Tibial nerve (tissue), 4 donors: Measurements from ENCODE around the gene STAM. TPM values are rescaled to one million over a fixed set of nuclear protein-coding genes. Genes with fewer than 3 reads are reported as not detected.

Experiments used
- DNase-seq, 2 donors: peaks; one replicate each; pipeline ENCODE4 v3.0.0-alpha.2; 2019; ENCODE audit warnings: low spot score in 2 of 2
- H3K27ac ChIP-seq, 4 donors: fragments of 200-600 bp; sonication (generic) in 3 of 4; one replicate each; pipeline ENCODE4 v1.5.1; 2017 to 2019; ENCODE audit warnings: mild to moderate bottlenecking in 1 of 4
- H3K27me3 ChIP-seq, 2 donors: fragments of 200-600 bp; sonication (generic) in 1 of 2; one replicate each; pipeline versions ENCODE4 v1.5.1 to v1.6.0; 2017 to 2019
- H3K36me3 ChIP-seq, 3 donors: fragments of 200-600 bp; sonication (generic); one replicate each; pipeline ENCODE4 v1.5.1; 2018 to 2019
- H3K4me1 ChIP-seq, 4 donors: fragments of 200-600 bp; sonication (generic) in 3 of 4; one replicate each; pipeline ENCODE4 v1.5.1; 2017 to 2019
- H3K4me3 ChIP-seq, 4 donors: fragments of 200-600 bp; sonication (generic) in 3 of 4; one replicate each; pipeline ENCODE4 v1.5.1; 2017 to 2019; ENCODE audit warnings: mild to moderate bottlenecking in 1 of 4, moderate library complexity in 1 of 4
- H3K9me3 ChIP-seq, 4 donors: fragments of 200-600 bp; sonication (generic) in 3 of 4; one replicate each; pipeline ENCODE4 v1.5.1; 2017 to 2019
- EP300 ChIP-seq, 2 donors: sonication (generic); formaldehyde crosslinking; IDR thresholded peaks; one replicate each; pipeline ENCODE4 v1.6.1; 2017; ENCODE audit warnings: antibody characterized with exemption in 2 of 2, mild to moderate bottlenecking in 1 of 2
- POLR2A ChIP-seq, 2 donors: fragments of 450-650 bp; IDR thresholded peaks; one replicate each; pipeline ENCODE4 v1.6.1; 2017; ENCODE audit warnings: antibody characterized with exemption in 2 of 2, mild to moderate bottlenecking in 2 of 2, moderate library complexity in 2 of 2
- WGBS, 2 donors: methylation state at CpG; one replicate each; pipeline ENCODE4 v1.1.5; 2018; 5-methylcytosine and 5-hydroxymethylcytosine counted together
- total RNA-seq, 4 donors: library from RNA; depleted of rRNA; stranded (reverse); fragments of >200 nt; gene quantifications; one replicate each; pipeline ENCODE4 v1.1.0, GENCODE V29; 2016
- TF ChIP-seq, protein P1 (sequence below), 5 experiments: fragments of 200-600 bp in 3 of 5; fragments of 450-650 bp in 2 of 5; sonication (generic) in 3 of 5; IDR thresholded peaks; one replicate each; pipeline ENCODE4 v1.5.1; 2016 to 2019; ENCODE audit warnings: antibody characterized with exemption in 5 of 5, mild to moderate bottlenecking in 3 of 5, moderate library complexity in 2 of 5

The STAM gene
- 10 to 100 TPM; 17.3 to 28.2 (median 25.1) TPM for total RNA-seq

DNA sequence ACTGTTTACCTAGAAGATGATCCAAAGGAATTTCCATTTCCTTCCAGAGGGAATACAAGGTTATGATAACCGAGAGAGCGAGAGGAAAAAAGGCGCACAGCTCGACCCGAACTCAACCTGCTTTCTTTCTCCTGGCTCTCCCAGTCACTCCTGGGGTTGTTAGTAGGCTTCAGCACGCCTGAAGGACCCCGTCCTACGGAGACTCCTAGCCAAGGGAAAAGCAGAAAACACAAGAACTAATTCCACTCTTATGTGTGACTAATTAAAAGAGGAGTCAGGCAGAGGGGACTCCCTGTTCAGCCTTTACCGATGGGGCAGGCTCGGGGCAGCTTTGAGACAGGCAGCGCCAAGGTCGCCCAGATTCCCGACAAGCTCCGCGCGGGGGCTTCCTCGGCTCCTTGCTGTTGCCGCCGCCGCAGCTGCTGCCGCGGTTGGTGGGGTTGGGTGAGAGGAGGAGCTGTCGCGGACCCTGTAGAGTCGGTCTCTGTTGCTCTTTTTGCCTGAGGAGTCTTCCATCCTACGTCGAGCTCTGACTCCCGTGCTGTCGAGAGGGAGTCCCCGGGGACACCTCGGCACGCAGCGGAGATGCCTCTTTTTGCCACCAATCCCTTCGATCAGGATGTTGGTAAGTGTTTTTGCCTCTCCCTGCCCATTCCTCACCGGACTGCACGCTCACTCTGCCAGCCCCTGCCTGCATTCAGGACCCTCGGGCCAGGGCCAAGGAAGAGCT is at the start of gene STAM:
Gene STAM (plus strand): TSS at position 397 of the 730 bp plus-strand sequence. CDS start 189 bp downstream, at position 586.
- Histone ChIP-seq H3K36me3 (peaks cover 0 to 12% (median 0%) of the 10 kb centered on the region in 3 donors), H3K9me3 (peaks cover 0 to 5% (median 0%) of the 10 kb centered on the region in 4 donors), H3K27ac (peak within 1 kb of the TSS; percentile 92 to 98 (median 96)), H3K4me3 (peak within 1 kb of the TSS; percentile 78 to 83 (median 80)), H3K27me3 (no peaks in the 10 kb centered on the region), H3K4me1 (peaks cover 0 to 52% (median 25%) of the 10 kb centered on the region in 4 donors)
- TF ChIP-seq, protein P1, sequence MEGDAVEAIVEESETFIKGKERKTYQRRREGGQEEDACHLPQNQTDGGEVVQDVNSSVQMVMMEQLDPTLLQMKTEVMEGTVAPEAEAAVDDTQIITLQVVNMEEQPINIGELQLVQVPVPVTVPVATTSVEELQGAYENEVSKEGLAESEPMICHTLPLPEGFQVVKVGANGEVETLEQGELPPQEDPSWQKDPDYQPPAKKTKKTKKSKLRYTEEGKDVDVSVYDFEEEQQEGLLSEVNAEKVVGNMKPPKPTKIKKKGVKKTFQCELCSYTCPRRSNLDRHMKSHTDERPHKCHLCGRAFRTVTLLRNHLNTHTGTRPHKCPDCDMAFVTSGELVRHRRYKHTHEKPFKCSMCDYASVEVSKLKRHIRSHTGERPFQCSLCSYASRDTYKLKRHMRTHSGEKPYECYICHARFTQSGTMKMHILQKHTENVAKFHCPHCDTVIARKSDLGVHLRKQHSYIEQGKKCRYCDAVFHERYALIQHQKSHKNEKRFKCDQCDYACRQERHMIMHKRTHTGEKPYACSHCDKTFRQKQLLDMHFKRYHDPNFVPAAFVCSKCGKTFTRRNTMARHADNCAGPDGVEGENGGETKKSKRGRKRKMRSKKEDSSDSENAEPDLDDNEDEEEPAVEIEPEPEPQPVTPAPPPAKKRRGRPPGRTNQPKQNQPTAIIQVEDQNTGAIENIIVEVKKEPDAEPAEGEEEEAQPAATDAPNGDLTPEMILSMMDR (IDR thresholded peaks at IDR 0.05), result peak in 1 of 5 experiments; percentile 41
- TF ChIP-seq POLR2A (IDR thresholded peaks at IDR 0.05) (peak in 1 of 2 donors; percentile 60), EP300 (IDR thresholded peaks at IDR 0.05) (peak in 1 of 2 donors; percentile 92)
- peak; percentile 73 to 85 for DNase-seq
- WGBS, 2 donors, result 0 to 1% methylated on average over 19 to 37 of the region's 37 CpGs

GRCh38 chr10:17597386-17597785 is 46.6 kb upstream of the STAM start:
- no peaks in the 10 kb centered on the region for H3K9me3 ChIP-seq
- no peak overlapping the region for H3K4me3 ChIP-seq
- H3K4me1 ChIP-seq, result no peaks in the 10 kb centered on the region
- H3K27me3 ChIP-seq, result no peaks in the 10 kb centered on the region
- peaks cover 0 to 4% (median 0%) of the 10 kb centered on the region in 3 donors for H3K36me3 ChIP-seq
- no peak for DNase-seq
- TF ChIP-seq POLR2A (IDR thresholded peaks at IDR 0.05) (no peak), EP300 (IDR thresholded peaks at IDR 0.05) (no peak)
- TF ChIP-seq, protein P1 (IDR thresholded peaks at IDR 0.05), result no peak
- 87 to 91% methylated on average over 3 of the region's 3 CpGs for WGBS, 2 donors
- H3K27ac ChIP-seq, result no peak overlapping the region

DNA sequence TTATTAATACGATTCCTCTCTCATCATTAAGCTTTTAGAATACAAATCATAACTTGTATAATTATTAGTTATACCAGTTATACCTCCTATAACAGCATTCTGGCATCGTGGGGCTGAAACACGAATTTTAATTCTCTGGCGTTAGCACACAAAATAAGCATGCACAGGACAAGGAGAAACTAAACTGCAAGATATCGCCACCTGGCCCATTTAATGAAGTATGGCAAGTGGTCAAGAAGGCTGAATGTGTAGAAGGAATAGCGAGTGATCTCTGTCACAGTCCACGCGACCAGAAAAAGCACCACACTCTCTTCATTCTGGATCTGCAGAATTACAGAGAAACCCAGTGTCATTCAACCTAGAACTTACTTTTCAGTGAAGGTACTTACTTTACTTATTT is 44.9 kb upstream of the STAM start:
- H3K27me3 ChIP-seq, result no peaks in the 10 kb centered on the region
- no peak for DNase-seq

GRCh38 chr10:17605936-17606335 is 38.0 kb upstream of the STAM start:
- Histone ChIP-seq H3K27me3 (no peaks in the 10 kb centered on the region), H3K4me3 (no peak overlapping the region), H3K4me1 (peaks cover 0 to 5% (median 0%) of the 10 kb centered on the region in 4 donors), H3K27ac (no peak overlapping the region), H3K9me3 (no peaks in the 10 kb centered on the region), H3K36me3 (no peaks in the 10 kb centered on the region)
- WGBS, 2 donors, result 79 to 81% methylated on average over 6 of the region's 6 CpGs
- TF ChIP-seq POLR2A (IDR thresholded peaks at IDR 0.05), result no peak
- TF ChIP-seq EP300 (IDR thresholded peaks at IDR 0.05), result no peak
- TF ChIP-seq, protein P1 (IDR thresholded peaks at IDR 0.05), result no peak
- no peak for DNase-seq

More for the DNA sequence above, 44.9 kb upstream of the STAM start:
- no peak overlapping the region for H3K4me3 ChIP-seq
- no peak overlapping the region for H3K27ac ChIP-seq
- 46 to 50% methylated on average over 8 of the region's 8 CpGs for WGBS, 2 donors
- no peaks in the 10 kb centered on the region for H3K36me3 ChIP-seq
- no peak for TF ChIP-seq POLR2A (IDR thresholded peaks at IDR 0.05)
- H3K4me1 ChIP-seq, result no peaks in the 10 kb centered on the region
- H3K9me3 ChIP-seq, result no peaks in the 10 kb centered on the region

DNA sequence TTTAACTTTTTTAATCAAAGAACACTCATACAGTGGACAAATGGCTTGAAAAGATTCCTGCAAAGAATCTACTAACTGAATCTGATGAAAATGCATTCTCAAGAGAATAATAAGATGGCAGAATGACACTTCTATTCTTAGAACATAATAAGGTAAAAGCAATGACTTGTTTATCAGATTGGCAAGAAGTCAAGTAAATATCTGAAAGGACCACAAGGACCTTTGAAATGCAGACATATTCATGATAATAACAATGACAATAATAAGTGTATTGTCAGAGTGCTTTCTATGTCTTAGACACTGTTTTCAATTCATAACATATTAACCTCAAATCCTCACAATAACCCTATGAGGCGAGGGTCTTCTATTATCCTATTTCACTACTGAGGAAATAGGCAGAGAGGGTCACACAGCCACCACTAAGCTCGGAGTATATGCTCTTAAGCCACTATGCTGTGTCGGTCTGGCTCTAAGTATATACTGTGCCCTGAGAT is 37.4 kb upstream of the STAM start:
- H3K27ac ChIP-seq, result no peak overlapping the region
- TF ChIP-seq EP300 (IDR thresholded peaks at IDR 0.05), result no peak
- TF ChIP-seq POLR2A (IDR thresholded peaks at IDR 0.05), result no peak
- TF ChIP-seq, protein P1 (IDR thresholded peaks at IDR 0.05), result no peak
- WGBS, 2 donors, result 45 to 46% methylated on average over 3 of the region's 3 CpGs
- no peak overlapping the region for H3K4me3 ChIP-seq
- H3K4me1 ChIP-seq, result peaks cover 0 to 5% (median 0%) of the 10 kb centered on the region in 4 donors
- no peaks in the 10 kb centered on the region for H3K9me3 ChIP-seq
- DNase-seq, result no peak
- no peaks in the 10 kb centered on the region for H3K27me3 ChIP-seq
- no peaks in the 10 kb centered on the region for H3K36me3 ChIP-seq
